ENCODE data around the gene TXN2. TPM values are rescaled to one million over a fixed set of nuclear protein-coding genes. Genes with fewer than 3 reads are reported as not detected.

The TXN2 gene, protein sequence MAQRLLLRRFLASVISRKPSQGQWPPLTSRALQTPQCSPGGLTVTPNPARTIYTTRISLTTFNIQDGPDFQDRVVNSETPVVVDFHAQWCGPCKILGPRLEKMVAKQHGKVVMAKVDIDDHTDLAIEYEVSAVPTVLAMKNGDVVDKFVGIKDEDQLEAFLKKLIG
- total RNA-seq = 10 to 100 TPM; 36.4 to 78.3 (median 63.4) TPM

DNA sequence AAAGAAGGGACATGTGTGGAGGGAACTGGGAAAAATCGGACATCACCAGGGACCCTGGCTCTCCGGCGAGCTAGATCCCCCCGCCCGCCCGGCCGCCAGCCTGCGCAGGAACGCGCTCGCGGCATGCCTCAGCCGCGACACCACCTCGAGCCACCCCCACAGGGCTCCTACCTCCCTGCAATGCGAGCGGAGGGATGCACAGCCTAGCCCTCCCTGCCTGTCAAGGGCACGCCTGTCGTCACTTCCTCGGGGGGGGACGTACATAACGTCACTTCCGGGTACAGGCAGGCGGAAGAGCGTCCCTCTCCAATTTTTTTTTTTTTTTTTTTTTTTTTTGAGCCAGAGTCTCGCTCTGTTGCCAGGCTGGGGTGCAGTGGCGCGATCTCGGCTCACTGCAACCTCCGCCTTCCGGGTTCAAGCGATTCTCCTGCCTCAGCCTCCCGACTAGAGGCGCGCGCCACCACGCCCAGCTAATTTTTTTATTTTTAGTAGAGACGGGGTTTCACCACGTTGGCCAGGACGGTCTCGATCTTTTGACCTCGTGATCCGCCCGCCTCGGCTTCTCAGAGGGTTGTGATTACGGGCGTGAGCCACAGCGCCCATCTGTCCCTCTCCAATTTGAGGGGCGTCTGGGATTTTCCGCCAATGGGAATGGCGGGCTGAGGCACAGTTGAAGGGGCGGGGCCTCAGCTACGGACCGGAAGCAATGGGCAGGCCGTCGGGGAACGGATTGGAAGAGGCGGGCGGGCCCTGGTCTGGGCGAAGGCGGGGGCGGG is at the start of gene TXN2:
Gene TXN2, minus strand, starts transcription at position 248 of the 776 bp plus-strand sequence. CDS start 803 bp downstream, outside the sequence.
- 1% methylated on average over 15 to 33 of the region's 62 CpGs for WGBS, 2 donors (ENCODE audit: low coverage in 1 of 2)
- no peaks in the 10 kb centered on the region for H3K9me3 ChIP-seq
- peak within 1 kb of the TSS; percentile 66 to 79 for H3K4me3 ChIP-seq
- no peaks in the 10 kb centered on the region for H3K27me3 ChIP-seq
- H3K36me3 ChIP-seq = peaks cover 0 to 34% of the 10 kb centered on the region in 2 donors
- TF ChIP-seq, protein P1, sequence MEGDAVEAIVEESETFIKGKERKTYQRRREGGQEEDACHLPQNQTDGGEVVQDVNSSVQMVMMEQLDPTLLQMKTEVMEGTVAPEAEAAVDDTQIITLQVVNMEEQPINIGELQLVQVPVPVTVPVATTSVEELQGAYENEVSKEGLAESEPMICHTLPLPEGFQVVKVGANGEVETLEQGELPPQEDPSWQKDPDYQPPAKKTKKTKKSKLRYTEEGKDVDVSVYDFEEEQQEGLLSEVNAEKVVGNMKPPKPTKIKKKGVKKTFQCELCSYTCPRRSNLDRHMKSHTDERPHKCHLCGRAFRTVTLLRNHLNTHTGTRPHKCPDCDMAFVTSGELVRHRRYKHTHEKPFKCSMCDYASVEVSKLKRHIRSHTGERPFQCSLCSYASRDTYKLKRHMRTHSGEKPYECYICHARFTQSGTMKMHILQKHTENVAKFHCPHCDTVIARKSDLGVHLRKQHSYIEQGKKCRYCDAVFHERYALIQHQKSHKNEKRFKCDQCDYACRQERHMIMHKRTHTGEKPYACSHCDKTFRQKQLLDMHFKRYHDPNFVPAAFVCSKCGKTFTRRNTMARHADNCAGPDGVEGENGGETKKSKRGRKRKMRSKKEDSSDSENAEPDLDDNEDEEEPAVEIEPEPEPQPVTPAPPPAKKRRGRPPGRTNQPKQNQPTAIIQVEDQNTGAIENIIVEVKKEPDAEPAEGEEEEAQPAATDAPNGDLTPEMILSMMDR (IDR thresholded peaks at IDR 0.05) = no peak
- TF ChIP-seq POLR2AphosphoS5 (IDR thresholded peaks at IDR 0.05) = peak; percentile 97
- TF ChIP-seq POLR2A (IDR thresholded peaks at IDR 0.05) = peak; percentile 84 to 87
- H3K27ac ChIP-seq = peak within 1 kb of the TSS; percentile 91 to 98 (median 94)
- peak; percentile 94 for ATAC-seq
- H3K4me1 ChIP-seq = peaks cover 3 to 37% (median 8%) of the 10 kb centered on the region in 3 donors

DNA sequence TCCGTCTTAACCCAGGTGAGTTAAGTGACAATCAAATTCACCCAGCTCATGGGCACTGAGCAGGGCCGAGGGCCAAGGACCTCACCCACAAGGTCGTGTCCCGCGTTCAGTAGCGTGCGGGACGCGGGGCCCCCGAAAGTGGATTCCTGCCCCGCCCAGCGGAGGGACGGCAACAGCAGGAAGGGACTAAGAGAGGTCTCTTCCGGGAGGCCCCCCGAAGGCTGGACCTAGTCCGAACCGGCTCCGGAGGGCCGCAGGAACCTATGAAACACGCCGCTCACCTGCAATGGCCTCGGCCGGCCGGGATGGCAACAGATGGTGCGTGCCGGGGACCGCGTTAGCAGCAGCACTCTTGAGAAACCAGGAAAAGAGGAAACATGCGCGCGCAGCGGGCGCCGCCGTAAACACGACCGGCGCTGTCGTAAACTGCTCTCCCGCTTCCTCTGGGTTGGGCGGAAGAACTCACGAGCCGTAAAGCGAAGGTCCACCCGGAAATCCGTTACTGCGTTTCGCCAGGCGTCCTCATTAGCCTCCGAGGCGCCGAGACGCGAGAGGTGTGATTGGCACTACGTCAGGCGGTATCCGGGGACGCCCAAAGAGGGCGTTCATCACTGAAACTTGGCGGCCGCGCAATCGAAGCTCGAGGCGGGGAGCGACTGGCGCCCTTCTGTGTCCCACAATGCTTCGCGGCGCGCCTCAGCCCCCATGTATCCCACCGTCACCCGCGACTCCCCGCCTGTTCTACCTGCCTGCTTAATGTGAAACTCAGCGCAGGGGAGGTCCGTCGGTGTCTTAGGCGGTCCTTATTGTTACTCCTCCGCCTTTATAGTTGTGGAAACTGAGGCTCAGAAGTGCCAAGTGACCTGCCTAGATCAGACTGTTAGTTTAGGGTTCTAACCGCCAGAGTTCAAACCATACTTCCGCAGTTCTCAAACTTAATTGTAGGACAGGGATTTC is 47.6 kb upstream of the TXN2 start, which contains the start of gene EIF3D:
Gene EIF3D, minus strand, starts transcription at position 372 of the 957 bp plus-strand sequence. CDS start 3,045 bp downstream, outside the sequence.
- 0 to 1% methylated on average over 9 to 10 of the region's 82 CpGs for WGBS, 2 donors (ENCODE audit: low coverage in 1 of 2)
- Histone ChIP-seq H3K4me1 (peaks cover 0 to 27% (median 6%) of the 10 kb centered on the region in 3 donors), H3K4me3 (peak within 1 kb of the TSS; percentile 59 to 82), H3K27ac (peak within 1 kb of the TSS; percentile 88 to 97 (median 93)), H3K9me3 (no peaks in the 10 kb centered on the region), H3K27me3 (no peaks in the 10 kb centered on the region), H3K36me3 (peaks cover 0 to 34% of the 10 kb centered on the region in 2 donors)
- TF ChIP-seq EP300 (IDR thresholded peaks at IDR 0.05) = no peak
- TF ChIP-seq POLR2AphosphoS5 (IDR thresholded peaks at IDR 0.05) = peak; percentile 85
- TF ChIP-seq, protein P1 (IDR thresholded peaks at IDR 0.05) = peak in 1 of 4 experiments; percentile 20
- TF ChIP-seq POLR2A (IDR thresholded peaks at IDR 0.05) = peak; percentile 43 to 61
- peak; percentile 97 for ATAC-seq

DNA sequence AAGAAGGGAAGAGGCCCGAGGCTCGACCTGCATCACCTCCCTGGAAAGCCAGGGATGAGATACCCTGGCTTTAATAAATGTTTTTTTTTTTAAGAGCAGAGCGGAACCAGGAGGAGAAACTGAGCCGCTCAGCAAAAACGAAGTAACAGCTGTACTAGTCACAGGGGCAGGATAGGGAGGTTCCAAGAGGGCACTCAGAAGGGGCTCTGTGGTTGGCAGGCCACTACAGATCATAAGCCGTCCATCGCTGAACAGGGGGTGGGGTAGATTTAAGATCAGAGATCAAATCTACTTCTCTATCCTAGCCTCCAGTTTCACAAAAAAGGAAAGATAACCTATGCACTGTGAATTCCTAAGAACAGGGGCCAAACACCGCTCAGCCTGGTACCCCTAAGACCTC is 46.9 kb upstream of the TXN2 start:
- Histone ChIP-seq H3K9me3 (no peaks in the 10 kb centered on the region), H3K27ac (peak overlapping the region; percentile 57 to 97 (median 93)), H3K36me3 (peaks cover 0 to 41% of the 10 kb centered on the region in 2 donors), H3K27me3 (no peaks in the 10 kb centered on the region), H3K4me1 (peaks cover 0 to 27% (median 6%) of the 10 kb centered on the region in 3 donors), H3K4me3 (peak overlapping the region; percentile 59 to 82)
- no peak for ATAC-seq
- TF ChIP-seq POLR2A (IDR thresholded peaks at IDR 0.05) = no peak
- TF ChIP-seq, protein P1 (IDR thresholded peaks at IDR 0.05) = no peak
- no peak for TF ChIP-seq EP300 (IDR thresholded peaks at IDR 0.05)
- TF ChIP-seq POLR2AphosphoS5 (IDR thresholded peaks at IDR 0.05) = no peak
- 6 to 11% methylated on average over 6 to 8 of the region's 8 CpGs for WGBS, 2 donors (ENCODE audit: low coverage in 1 of 2)

DNA sequence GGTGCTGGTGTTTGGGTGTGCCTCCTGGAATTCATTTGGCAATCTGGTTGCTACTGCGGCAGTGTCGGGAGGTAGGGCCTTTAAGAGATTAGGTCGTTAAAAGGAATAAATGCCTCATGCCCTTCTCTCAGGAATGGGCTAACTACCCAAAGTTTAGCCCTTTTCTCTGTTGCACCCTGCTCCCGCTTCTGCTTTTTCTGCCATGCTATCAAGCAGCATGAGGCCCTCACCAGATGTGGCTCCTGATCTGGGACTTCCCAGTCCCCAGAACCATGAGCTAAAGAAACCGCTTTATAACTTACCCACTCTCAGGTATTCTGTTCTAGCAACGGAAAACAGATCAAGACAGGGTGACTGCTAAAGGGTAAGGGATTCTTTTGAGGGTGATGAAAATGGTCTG is 41.2 kb upstream of the TXN2 start:
- peaks cover 0 to 11% (median 3%) of the 10 kb centered on the region in 3 donors for H3K4me1 ChIP-seq
- no peak overlapping the region for H3K4me3 ChIP-seq
- WGBS, 2 donors (ENCODE audit: low coverage in 1 of 2) = 89 to 91% methylated on average over 3 to 6 of the region's 6 CpGs
- H3K27me3 ChIP-seq = no peaks in the 10 kb centered on the region
- TF ChIP-seq POLR2A (IDR thresholded peaks at IDR 0.05) (no peak), POLR2AphosphoS5 (IDR thresholded peaks at IDR 0.05) (no peak), EP300 (IDR thresholded peaks at IDR 0.05) (no peak)
- TF ChIP-seq, protein P1 (IDR thresholded peaks at IDR 0.05) = no peak
- no peak overlapping the region for H3K27ac ChIP-seq
- ATAC-seq = no peak
- no peaks in the 10 kb centered on the region for H3K9me3 ChIP-seq
- peaks cover 6 to 98% of the 10 kb centered on the region in 2 donors for H3K36me3 ChIP-seq
